H1 (cell line): ENCODE measurements around the gene TOM1. TPM values are rescaled to one million over a fixed set of nuclear protein-coding genes. Genes with fewer than 3 reads are reported as not detected.

Source experiments
- CTCF ChIA-PET: fragments of 300-600 bp; sonication (Branson Sonifier 250); formaldehyde crosslinking; loops from one replicate; lab custom pipeline; 2021; ENCODE audit not compliant: partially characterized antibody; lab: Charles Lee
- POLR2A ChIA-PET: fragments of 300-600 bp; sonication (Branson Sonifier 250); formaldehyde crosslinking; loops from one replicate; lab custom pipeline; 2021; ENCODE audit warnings: inconsistent platforms; ENCODE audit not compliant: partially characterized antibody; lab: Charles Lee
- DNase-seq, 2 experiments: peaks; one replicate each; pipeline versions ENCODE4 v3.0.0 to v3.0.0-alpha.2; 2010 to 2022; ENCODE audit warnings: low spot score in 2 of 2, low read depth in 1 of 2, mixed read lengths in 1 of 2
- FAIRE-seq: peaks from 2 replicates; lab custom pipeline; 2011; peaks lifted over from hg19 to GRCh38; lab: Jason Lieb, UNC
- H2AFZ ChIP-seq: 2 replicates; pipeline ENCODE4 v1.8.1; 2012; ENCODE audit warnings: low read length, inconsistent platforms
- H2AK5ac ChIP-seq: 2 replicates; pipeline ENCODE4 v1.6.1; 2013; ENCODE audit warnings: low read depth, low read length
- H2BK120ac ChIP-seq: replicated peaks from 2 replicates; pipeline ENCODE3; 2013; ENCODE audit warnings: low read depth, low read length, inconsistent platforms
- H2BK12ac ChIP-seq: 2 replicates; pipeline ENCODE4 v1.6.1; 2013; ENCODE audit warnings: low read depth, low read length
- H2BK15ac ChIP-seq: 2 replicates; pipeline ENCODE4 v1.6.1; 2013; ENCODE audit warnings: low read length
- H2BK20ac ChIP-seq: 2 replicates; pipeline ENCODE4 v1.6.1; 2013; ENCODE audit warnings: low read length
- H2BK5ac ChIP-seq: 2 replicates; pipeline ENCODE4 v1.6.1; 2013; ENCODE audit warnings: low read depth, low read length
- H3K14ac ChIP-seq: 2 replicates; pipeline ENCODE4 v1.6.1; 2013; ENCODE audit warnings: inconsistent platforms; ENCODE audit not compliant: insufficient read length
- H3K18ac ChIP-seq: 2 replicates; pipeline ENCODE4 v1.6.1; 2013; ENCODE audit warnings: low read length; ENCODE audit errors: extremely low read depth
- H3K23ac ChIP-seq: 2 replicates; pipeline ENCODE4 v1.6.1; 2013; ENCODE audit warnings: inconsistent platforms; ENCODE audit not compliant: insufficient read length
- H3K23me2 ChIP-seq: 2 replicates; pipeline ENCODE4 v1.6.1; 2013; ENCODE audit warnings: low read depth, low read length
- H3K27ac ChIP-seq: 2 replicates; pipeline ENCODE4 v1.6.1; 2011; ENCODE audit warnings: low read depth, low read length, inconsistent platforms
- H3K27me3 ChIP-seq, 4 experiments: replicated peaks in 1 of 4; 1 replicate in 1 of 4; 2 replicates in 3 of 4; pipeline versions ENCODE4 v1.6.1 to v1.8.1; 2011 to 2013; ENCODE audit warnings: low read length in 3 of 4, mild to moderate bottlenecking in 3 of 4, inconsistent platforms in 2 of 4, mixed read lengths in 2 of 4, moderate library complexity in 1 of 4; ENCODE audit not compliant: control insufficient read depth in 3 of 4, insufficient read depth in 3 of 4; ENCODE audit errors: extremely low read depth in 1 of 4
- H3K36me3 ChIP-seq, 4 experiments: 2 replicates each; pipeline versions ENCODE4 v1.6.1 to v1.8.1; 2011 to 2013; ENCODE audit warnings: mild to moderate bottlenecking in 4 of 4, low read length in 3 of 4, moderate library complexity in 2 of 4, control low read depth in 1 of 4, inconsistent platforms in 1 of 4; ENCODE audit not compliant: insufficient read depth in 4 of 4, control insufficient read depth in 2 of 4
- H3K4ac ChIP-seq: replicated peaks from 2 replicates; pipeline ENCODE3; 2013; ENCODE audit warnings: low read length, low read depth, mixed read lengths, inconsistent platforms; ENCODE audit not compliant: insufficient read length
- H3K4me1 ChIP-seq, 4 experiments: replicated peaks in 1 of 4; 1 replicate in 1 of 4; 2 replicates in 3 of 4; pipeline versions ENCODE4 v1.6.1 to v1.8.1; 2011 to 2013; ENCODE audit warnings: low read length in 3 of 4, inconsistent platforms in 2 of 4, mixed read lengths in 1 of 4; ENCODE audit not compliant: insufficient read depth in 4 of 4, control insufficient read depth in 3 of 4
- H3K4me2 ChIP-seq, 2 experiments: 2 replicates each; pipeline versions ENCODE4 v1.6.1 to v1.8.1; 2011 to 2013; ENCODE audit warnings: low read depth in 2 of 2, low read length in 2 of 2, control low read depth in 1 of 2, inconsistent platforms in 1 of 2, mild to moderate bottlenecking in 1 of 2; ENCODE audit not compliant: insufficient read depth in 1 of 2
- H3K4me3 ChIP-seq, 4 experiments: fragments of 200-600, 300-600 bp in 1 of 4; sonication (generic), shearing (Covaris generic), sonication (Bioruptor Twin) in 1 of 4; 2 replicates each; pipeline versions ENCODE4 v1.5.1 to v1.8.1; 2011 to 2016; ENCODE audit warnings: low read length in 4 of 4, low read depth in 3 of 4, control low read depth in 2 of 4, inconsistent platforms in 2 of 4, mild to moderate bottlenecking in 2 of 4, mixed read lengths in 1 of 4, moderate library complexity in 1 of 4; ENCODE audit not compliant: insufficient read depth in 2 of 4; ENCODE audit errors: extremely low read depth in 1 of 4
- H3K56ac ChIP-seq: replicated peaks from 2 replicates; pipeline ENCODE3; 2013; ENCODE audit warnings: low read depth, mild to moderate bottlenecking, mixed read lengths, low read length, inconsistent platforms; ENCODE audit not compliant: insufficient read length
- H3K79me1 ChIP-seq: 2 replicates; pipeline ENCODE4 v1.6.1; 2013; ENCODE audit warnings: low read depth, low read length, control low read depth
- H3K79me2 ChIP-seq, 2 experiments: 2 replicates each; pipeline versions ENCODE4 v1.6.1 to v1.8.1; 2012 to 2013; ENCODE audit warnings: low read length in 2 of 2, mild to moderate bottlenecking in 2 of 2, inconsistent platforms in 1 of 2; ENCODE audit not compliant: insufficient read depth in 2 of 2, control insufficient read depth in 1 of 2
- H3K9ac ChIP-seq, 4 experiments: replicated peaks in 1 of 4; 1 replicate in 1 of 4; 2 replicates in 3 of 4; pipeline versions ENCODE4 v1.6.1 to v1.8.1; 2011 to 2013; ENCODE audit warnings: low read depth in 3 of 4, low read length in 3 of 4, control low read depth in 2 of 4, mild to moderate bottlenecking in 2 of 4, moderate library complexity in 2 of 4, inconsistent platforms in 1 of 4; ENCODE audit errors: extremely low read depth in 1 of 4
- H3K9me3 ChIP-seq, 2 experiments: 2 replicates each; pipeline versions ENCODE4 v1.6.1 to v1.8.1; 2012 to 2013; ENCODE audit warnings: mild to moderate bottlenecking in 2 of 2, moderate library complexity in 2 of 2, control low read depth in 1 of 2, inconsistent platforms in 1 of 2, low read depth in 1 of 2, low read length in 1 of 2, mixed read lengths in 1 of 2; ENCODE audit not compliant: insufficient read depth in 2 of 2
- H4K20me1 ChIP-seq, 2 experiments: replicated peaks in 1 of 2; 2 replicates each; pipeline versions ENCODE3 to v1.8.1; 2011 to 2013; ENCODE audit warnings: inconsistent platforms in 2 of 2, low read length in 2 of 2, mild to moderate bottlenecking in 1 of 2; ENCODE audit not compliant: insufficient read depth in 2 of 2, control insufficient read depth in 1 of 2
- H4K5ac ChIP-seq: 2 replicates; pipeline ENCODE4 v1.6.1; 2013; ENCODE audit warnings: low read length, low read depth, mixed read lengths, inconsistent platforms; ENCODE audit not compliant: insufficient read length
- H4K8ac ChIP-seq: 2 replicates; pipeline ENCODE4 v1.8.0; 2013; ENCODE audit warnings: mild to moderate bottlenecking, moderate library complexity, low read length, inconsistent platforms; ENCODE audit not compliant: insufficient read depth; ENCODE audit errors: extremely low read depth
- H4K91ac ChIP-seq: replicated peaks from 2 replicates; pipeline ENCODE3; 2013; ENCODE audit warnings: low read length, mixed read lengths, inconsistent platforms; ENCODE audit not compliant: insufficient read length
- CREB1 ChIP-seq: IDR thresholded peaks from 2 replicates; pipeline ENCODE4 v1.6.1; 2012; ENCODE audit warnings: inconsistent platforms
- KDM5A ChIP-seq: fragments of 200-600 bp; IDR thresholded peaks from 2 replicates; pipeline ENCODE4 v1.7.1; 2012; ENCODE audit warnings: mild to moderate bottlenecking, low read length, inconsistent platforms, mixed read lengths
- PHF8 ChIP-seq: fragments of 200-600 bp; sonication (generic); conservative IDR thresholded peaks from 2 replicates; pipeline ENCODE4 v1.7.1; 2012; ENCODE audit warnings: low read depth, mild to moderate bottlenecking, inconsistent platforms, low read length, moderate library complexity
- SIRT6 ChIP-seq: IDR thresholded peaks from one replicate; pipeline ENCODE4 v1.7.1; 2012; ENCODE audit warnings: low read length, inconsistent platforms
- TCF12 ChIP-seq: IDR thresholded peaks from 2 replicates; pipeline ENCODE4 v1.6.1; 2011; ENCODE audit warnings: low read depth, mild to moderate bottlenecking, low read length
- WGBS, 2 experiments: shearing (Covaris generic) in 1 of 2; methylation state at CpG; one replicate each; pipeline versions ENCODE4 v1.1.6 to v1.1.7; 2013 to 2015; ENCODE audit warnings: low lambda C conversion rate in 2 of 2, mixed read lengths in 2 of 2, inconsistent platforms in 1 of 2, low coverage in 1 of 2, missing lambda C conversion rate in 1 of 2; ENCODE audit not compliant: insufficient replicate concordance in 2 of 2, insufficient coverage in 1 of 2, insufficient read length in 1 of 2; ENCODE audit errors: extremely low coverage in 1 of 2, missing lambda C conversion rate in 1 of 2; 5-methylcytosine and 5-hydroxymethylcytosine counted together
- polyA plus RNA-seq, 7 experiments: library from polyadenylated mRNA; depleted of rRNA in 3 of 7; stranded (reverse) in 5 of 7; unstranded in 2 of 7; fragments of >200 nt in 5 of 7; fragments of 200-250 nt in 2 of 7; gene quantifications; 1 replicate in 5 of 7; 2 replicates in 1 of 7; 4 replicates in 1 of 7; pipeline versions ENCODE4 v1.2.1 to v1.2.3, GENCODE V29; 2011 to 2013; ENCODE audit warnings: missing spikeins in 2 of 7, mixed read lengths in 2 of 7
- total RNA-seq: library from RNA; stranded (reverse); fragmentation: NEBNext Ultra II Directional; extraction: Animal tissue kit (Norgen Biotek cat#: 25700); gene quantifications from 2 replicates; pipeline ENCODE4 v1.2.1, GENCODE V29; 2021

The TOM1 gene
- total and polyA plus RNA-seq, 2 of the 8 experiments (the other 6 are each of a cell fraction or from before 2014, with no cell fraction given), result 25.1 to 39.2 TPM

DNA sequence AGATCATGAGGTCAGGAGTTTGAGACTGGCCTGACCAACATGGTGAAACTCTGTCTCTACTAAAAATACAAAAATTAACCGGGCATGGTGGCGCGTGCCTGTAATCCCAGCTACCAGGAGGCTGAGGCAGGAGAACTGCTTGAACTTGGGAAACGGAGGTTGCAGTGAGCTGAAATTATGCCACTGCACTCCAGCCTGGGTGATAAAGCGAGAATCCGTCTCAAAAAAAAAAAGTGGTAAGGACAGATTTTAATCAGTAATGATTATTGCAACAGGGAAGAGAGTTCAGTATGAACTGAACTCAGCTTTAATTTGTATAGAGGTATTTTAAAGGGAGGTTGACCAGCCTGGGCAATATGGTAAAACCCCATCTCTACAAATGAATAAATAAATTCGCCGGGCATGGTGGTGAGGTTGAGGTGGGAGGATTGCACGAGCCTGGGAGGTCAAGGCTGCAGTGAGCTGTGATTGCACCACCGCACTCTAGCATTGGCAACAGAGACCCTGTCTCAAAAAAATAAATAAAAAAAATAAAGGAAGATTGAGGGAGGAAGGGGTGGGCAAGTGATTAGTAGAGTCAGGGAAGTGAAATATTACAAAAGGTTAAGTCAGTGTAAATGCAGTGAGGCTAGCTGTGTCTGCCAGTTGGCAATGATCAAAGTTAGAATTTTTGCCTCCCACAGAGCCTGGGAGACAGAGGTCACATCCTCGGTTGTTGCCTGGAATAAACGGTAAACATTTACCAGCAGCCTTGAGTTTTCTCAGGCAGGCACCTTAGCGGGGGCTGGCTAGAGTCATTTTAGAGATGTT lies 97.6 kb downstream of the TOM1 start:
- no peak overlapping the region for H2AK5ac ChIP-seq
- no peak overlapping the region for H3K4me3 ChIP-seq
- 0 out of 2 replicates have a peak overlapping the region, but pooled peaks have one; percentile 60 for H2BK12ac ChIP-seq
- H3K18ac ChIP-seq, result no peak overlapping the region; the same call in 1 of the 2 replicates
- no peak overlapping the region for H3K14ac ChIP-seq
- ChIA-PET POLR2A (interaction anchor here (0.7 to 57.4 kb wide), 3 partner anchors 1 to 45 kb away, joined by 3 to 1995 read pairs (median 1995); partner anchors contain the start of genes HMOX1 and MCM5), CTCF (interaction anchor here (0.6 to 3.1 kb wide), 12 partner anchors 8 to 101 kb away, joined by 3 to 9 read pairs (median 4); no protein-coding TSS in a partner anchor)
- DNase-seq (no peak), FAIRE-seq (no peak)
- no peak overlapping the region for H3K56ac ChIP-seq
- H3K4me2 ChIP-seq, result no peak overlapping the region; a peak in 1 of 4 replicates
- WGBS, 2 experiments, result 89% methylated on average over 13 of the region's 13 CpGs; no CpG with 5 or more reads in 1 of the 2 experiments
- H3K4me1 ChIP-seq, result peaks cover 8 to 18% (median 13%) of the 10 kb centered on the region in 4 experiments
- H2BK120ac ChIP-seq, result no peak overlapping the region
- H3K79me2 ChIP-seq, result peaks cover 12 to 24% of the 10 kb centered on the region in 2 experiments
- H3K4ac ChIP-seq, result no peak overlapping the region
- H3K23me2 ChIP-seq, result peaks cover 3% of the 10 kb centered on the region; the same call in 1 of the 2 replicates
- no peaks in the 10 kb centered on the region for H3K27me3 ChIP-seq
- no peak overlapping the region for H3K23ac ChIP-seq
- peaks cover 3 to 18% (median 7%) of the 10 kb centered on the region in 4 experiments for H3K36me3 ChIP-seq
- H2AFZ ChIP-seq, result no peak overlapping the region
- peaks cover 9% of the 10 kb centered on the region; the same call in 1 of the 2 replicates for H3K79me1 ChIP-seq
- H3K9me3 ChIP-seq, result no peaks in the 10 kb centered on the region
- 0 out of 2 replicates have a peak overlapping the region, but pooled peaks have one; percentile 88 for H2BK15ac ChIP-seq
- peak overlapping the region; percentile 48; the same call in 1 of the 2 replicates for H2BK20ac ChIP-seq
- H4K91ac ChIP-seq, result no peak overlapping the region
- H3K9ac ChIP-seq, result no peak overlapping the region
- H4K5ac ChIP-seq, result no peak overlapping the region
- no peaks in the 10 kb centered on the region for H4K20me1 ChIP-seq
- no peak overlapping the region for H2BK5ac ChIP-seq
- no peak overlapping the region; the same call in 1 of the 2 replicates for H4K8ac ChIP-seq
- H3K27ac ChIP-seq, result no peak overlapping the region
- TF ChIP-seq KDM5A (no peak), TCF12 (no peak), SIRT6 (no peak), PHF8 (no peak), CREB1 (no peak)
